ENCODE data around the gene THSD7B. TPM values are rescaled to one million over a fixed set of nuclear protein-coding genes. Genes with fewer than 3 reads are reported as not detected.
"Not testable (repeated sequence)": the region's sequence is repeated elsewhere in the genome, so short reads cannot be mapped to it uniquely, and the experiment has no call there.

THSD7B gene
- total and polyA plus RNA-seq, 7 donors: 0.03 to 0.67 (median 0.13) TPM; not detected in 1

DNA sequence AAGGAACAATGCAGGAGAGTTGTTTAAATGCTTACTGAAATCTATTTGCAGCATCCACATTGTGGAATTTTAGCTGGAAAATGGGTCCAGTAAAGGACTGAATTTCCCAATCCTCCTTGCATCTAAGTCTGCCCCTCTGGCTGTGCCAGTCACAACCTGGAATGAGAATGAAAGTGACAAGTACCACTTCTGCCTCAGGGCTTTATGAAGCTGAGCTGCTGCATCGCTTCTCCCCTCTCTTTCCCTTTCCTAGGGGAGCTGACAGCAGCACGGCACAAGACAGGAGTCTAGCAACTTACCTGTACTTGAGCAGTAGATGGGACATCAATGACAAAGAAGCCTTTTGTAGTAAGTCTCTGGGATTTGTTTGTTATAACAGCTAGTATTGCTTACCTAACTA is 27.3 kb upstream of the THSD7B start:
- Histone ChIP-seq H3K27me3 (ENCODE audit: insufficient read depth in 3 of 3, low read length in 2 of 3) (no peaks in the 10 kb centered on the region), H3K9me3 (no peaks in the 10 kb centered on the region), H3K4me3 (no peak overlapping the region), H3K36me3 (ENCODE audit: insufficient read depth in 1 of 2, low read depth in 1 of 2) (no peaks in the 10 kb centered on the region), H3K4me1 (no peaks in the 10 kb centered on the region), H3K27ac (no peak overlapping the region)
- 46 to 62% (median 57%) methylated on average over 2 of the region's 2 CpGs for WGBS, 3 donors
- no peak for DNase-seq
- ATAC-seq: no peak
- intact Hi-C loops (cut with DNase I): no loop called here
- no peak for TF ChIP-seq CTCF (IDR thresholded peaks at IDR 0.05)

- 47 to 56% (median 49%) methylated on average over 2 of the region's 2 CpGs for WGBS, 3 donors
- H3K4me3 ChIP-seq: no peak overlapping the region
- H3K9me3 ChIP-seq: no peaks in the 10 kb centered on the region
- DNase-seq (no peak), ATAC-seq (no peak)
- H3K27ac ChIP-seq: no peak overlapping the region
- H3K4me1 ChIP-seq: no peaks in the 10 kb centered on the region
- no peaks in the 10 kb centered on the region for H3K27me3 ChIP-seq (ENCODE audit: insufficient read depth in 3 of 3, low read length in 2 of 3)
- no peak for TF ChIP-seq CTCF (IDR thresholded peaks at IDR 0.05)
- intact Hi-C loops (cut with DNase I): no loop called here
- H3K36me3 ChIP-seq (ENCODE audit: insufficient read depth in 1 of 2, low read depth in 1 of 2): no peaks in the 10 kb centered on the region
These were observed 23.9 kb upstream of the THSD7B start for GRCh38 chr2:136741471-136741870.

GRCh38 chr2:136750065-136750464 is 15.3 kb upstream of the THSD7B start:
- no peak for DNase-seq
- 23 to 43% (median 29%) methylated on average over 2 of the region's 2 CpGs for WGBS, 3 donors
- intact Hi-C loops (cut with DNase I): no loop called here

DNA sequence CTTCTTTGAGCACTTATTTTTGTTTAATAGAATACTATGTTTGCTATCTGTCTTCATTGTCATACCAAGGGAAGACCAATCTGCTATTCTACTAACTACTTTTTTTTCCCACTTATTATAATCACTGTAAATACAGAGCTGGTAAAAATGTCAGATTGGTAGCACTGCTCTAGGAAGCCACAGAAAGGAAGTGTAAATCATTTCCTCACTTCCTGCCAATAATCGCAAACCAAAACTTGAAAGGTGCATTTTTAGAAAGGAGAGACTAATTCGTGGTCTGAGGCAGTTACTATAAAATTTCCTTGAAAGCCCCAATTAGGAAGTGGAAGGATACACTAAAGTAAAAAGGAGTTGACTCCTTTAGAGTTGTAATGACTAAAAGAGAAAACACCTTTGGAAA is 13.9 kb upstream of the THSD7B start:
- WGBS, 3 donors: 32 to 42% (median 39%) methylated on average over 2 of the region's 2 CpGs
- intact Hi-C loops (cut with DNase I): no loop called here
- H3K27ac ChIP-seq: no peak overlapping the region
- no peak overlapping the region for H3K4me3 ChIP-seq
- no peaks in the 10 kb centered on the region for H3K4me1 ChIP-seq
- no peaks in the 10 kb centered on the region for H3K9me3 ChIP-seq
- H3K27me3 ChIP-seq (ENCODE audit: insufficient read depth in 3 of 3, low read length in 2 of 3): no peaks in the 10 kb centered on the region
- DNase-seq (no peak), ATAC-seq (no peak)
- TF ChIP-seq CTCF (IDR thresholded peaks at IDR 0.05): no peak
- H3K36me3 ChIP-seq (ENCODE audit: insufficient read depth in 1 of 2, low read depth in 1 of 2): no peaks in the 10 kb centered on the region

More at GRCh38 chr2:136750065-136750464, 15.3 kb upstream of the THSD7B start:
- no peak overlapping the region for H3K27ac ChIP-seq
- H3K4me1 ChIP-seq: no peaks in the 10 kb centered on the region
- no peak for TF ChIP-seq CTCF (IDR thresholded peaks at IDR 0.05)
- no peaks in the 10 kb centered on the region for H3K27me3 ChIP-seq (ENCODE audit: insufficient read depth in 3 of 3, low read length in 2 of 3)
- H3K36me3 ChIP-seq (ENCODE audit: insufficient read depth in 1 of 2, low read depth in 1 of 2): no peaks in the 10 kb centered on the region
- no peaks in the 10 kb centered on the region for H3K9me3 ChIP-seq
- ATAC-seq: peak; percentile 34 to 74 (median 70)
- H3K4me3 ChIP-seq: no peak overlapping the region

DNA sequence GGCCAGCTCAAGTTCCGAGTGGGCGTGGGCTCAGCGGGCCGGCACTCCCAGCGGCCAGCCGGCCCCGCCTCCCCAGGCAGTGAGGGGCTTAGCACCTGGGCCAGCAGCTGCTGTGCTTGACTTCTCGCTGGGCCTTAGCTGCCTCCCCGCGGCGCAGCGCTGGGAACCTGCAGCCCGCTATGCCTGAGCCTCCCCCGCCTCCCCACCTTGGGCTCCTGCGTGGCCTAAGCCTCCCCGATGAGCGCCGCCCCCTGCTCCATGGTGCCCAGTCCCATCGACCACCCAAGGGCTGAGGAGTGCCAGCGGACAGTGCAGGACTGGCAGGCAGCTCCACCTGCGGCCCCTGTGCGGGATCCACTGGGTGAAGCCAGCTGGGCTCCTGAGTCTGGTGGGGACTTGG is 6.8 kb upstream of the THSD7B start:
- WGBS, 3 donors: 95 to 96% (median 95%) methylated on average over 17 to 22 of the region's 22 CpGs
- H3K4me3 ChIP-seq; H3K27me3 ChIP-seq (ENCODE audit: insufficient read depth in 3 of 3, low read length in 2 of 3); H3K36me3 ChIP-seq (ENCODE audit: insufficient read depth in 1 of 2, low read depth in 1 of 2); H3K4me1 ChIP-seq; ATAC-seq; H3K27ac ChIP-seq; H3K9me3 ChIP-seq; intact Hi-C loops (cut with DNase I); DNase-seq: not testable (repeated sequence)
